ENCODE results near the gene DPP10. TPM values are rescaled to one million over a fixed set of nuclear protein-coding genes. Genes with fewer than 3 reads are reported as not detected.

DPP10 gene
- total RNA-seq, 1 donor from 2014 or later = 73.0 TPM

GRCh38 chr2:115161081-115161770 is 718.8 kb downstream of the DPP10 start:
- peaks cover 32% of the 10 kb centered on the region for H3K27me3 Mint-ChIP-seq (ENCODE audit: low read depth)
- peaks cover 41% of the 10 kb centered on the region for H3K4me1 Mint-ChIP-seq
- peak; percentile 57 to 76 for DNase-seq (ENCODE audit: low spot score in 2 of 2, unreplicated experiment in 2 of 2)
- H3K27ac Mint-ChIP-seq = peak overlapping the region; percentile 69
- no peak for TF ChIP-seq CTCF (IDR thresholded peaks at IDR 0.05; ENCODE audit: unreplicated experiment)
- no peaks in the 10 kb centered on the region for H3K36me3 Mint-ChIP-seq
- no peaks in the 10 kb centered on the region for H3K9me3 Mint-ChIP-seq
- H3K4me3 Mint-ChIP-seq = peak overlapping the region; percentile 83

GRCh38 chr2:115161771-115162493 is 719.5 kb downstream of the DPP10 start:
- Mint-ChIP-seq H3K9me3 (no peaks in the 10 kb centered on the region), H3K36me3 (no peaks in the 10 kb centered on the region), H3K4me3 (peak overlapping the region; percentile 91), H3K4me1 (peaks cover 40% of the 10 kb centered on the region), H3K27ac (peak overlapping the region; percentile 83), H3K27me3 (ENCODE audit: low read depth) (peaks cover 30% of the 10 kb centered on the region)
- peak; percentile 44 to 65 for DNase-seq (ENCODE audit: low spot score in 2 of 2, unreplicated experiment in 2 of 2)
- no peak for TF ChIP-seq CTCF (IDR thresholded peaks at IDR 0.05; ENCODE audit: unreplicated experiment)

- Mint-ChIP-seq H3K9me3 (no peaks in the 10 kb centered on the region), H3K27me3 (ENCODE audit: low read depth) (peaks cover 30% of the 10 kb centered on the region), H3K27ac (peak overlapping the region; percentile 83), H3K36me3 (no peaks in the 10 kb centered on the region), H3K4me1 (peaks cover 38% of the 10 kb centered on the region), H3K4me3 (peak overlapping the region; percentile 91)
- peak in 1 of 2 experiments; percentile 42 for DNase-seq (ENCODE audit: low spot score in 2 of 2, unreplicated experiment in 2 of 2)
- no peak for TF ChIP-seq CTCF (IDR thresholded peaks at IDR 0.05; ENCODE audit: unreplicated experiment)
These were observed 720.3 kb downstream of the DPP10 start for GRCh38 chr2:115162494-115163293.

- no peaks in the 10 kb centered on the region for H3K9me3 Mint-ChIP-seq
- H3K27me3 Mint-ChIP-seq (ENCODE audit: low read depth) = peaks cover 30% of the 10 kb centered on the region
- H3K27ac Mint-ChIP-seq = no peak overlapping the region
- no peaks in the 10 kb centered on the region for H3K36me3 Mint-ChIP-seq
- TF ChIP-seq CTCF (IDR thresholded peaks at IDR 0.05; ENCODE audit: unreplicated experiment) = no peak
- no peak for DNase-seq (ENCODE audit: low spot score in 2 of 2, unreplicated experiment in 2 of 2)
- H3K4me3 Mint-ChIP-seq = peak overlapping the region; percentile 91
- peaks cover 40% of the 10 kb centered on the region for H3K4me1 Mint-ChIP-seq
These were observed 721.1 kb downstream of the DPP10 start for GRCh38 chr2:115163572-115163971.

GRCh38 chr2:115165529-115166109 is 723.2 kb downstream of the DPP10 start:
- H3K4me3 Mint-ChIP-seq = no peak overlapping the region
- H3K27me3 Mint-ChIP-seq (ENCODE audit: low read depth) = peaks cover 23% of the 10 kb centered on the region
- TF ChIP-seq CTCF (IDR thresholded peaks at IDR 0.05; ENCODE audit: unreplicated experiment) = peak; percentile 74
- H3K36me3 Mint-ChIP-seq = peaks cover 2% of the 10 kb centered on the region
- peaks cover 41% of the 10 kb centered on the region for H3K4me1 Mint-ChIP-seq
- H3K27ac Mint-ChIP-seq = no peak overlapping the region
- H3K9me3 Mint-ChIP-seq = peaks cover 4% of the 10 kb centered on the region
- no peak for DNase-seq (ENCODE audit: low spot score in 2 of 2, unreplicated experiment in 2 of 2)
